Heart right ventricle (tissue), 16 donors: Measurements from ENCODE around the gene PAPPA. TPM values are rescaled to one million over a fixed set of nuclear protein-coding genes. Genes with fewer than 3 reads are reported as not detected.

Experiments used
- ATAC-seq, 8 donors: fragments of 200-7000 bp; cut with Tn5 transposase; one replicate each; pipeline ENCODE4 v1.9.1; 2020; ENCODE audit warnings: mild to moderate bottlenecking in 8 of 8, moderate library complexity in 8 of 8, moderate number of reproducible peaks in 1 of 8
- DNase-seq, 2 donors: peaks; one replicate each; pipeline ENCODE4 v3.0.0-alpha.2; 2020
- H3K27ac ChIP-seq, 10 donors: fragments of 200-600 bp; sonication (generic) in 2 of 10; one replicate each; pipeline versions ENCODE4 v1.5.0 to v1.8.0; 2020 to 2022; ENCODE audit warnings: mild to moderate bottlenecking in 3 of 10
- H3K27me3 ChIP-seq, 7 donors: fragments of 200-600 bp; one replicate each; pipeline ENCODE4 v1.8.0; 2021 to 2022; ENCODE audit warnings: mild to moderate bottlenecking in 2 of 7
- H3K36me3 ChIP-seq, 9 donors: fragments of 200-600 bp; sonication (generic) in 1 of 9; one replicate each; pipeline versions ENCODE4 v1.5.0 to v1.8.0; 2020 to 2022; ENCODE audit warnings: mild to moderate bottlenecking in 2 of 9
- H3K4me1 ChIP-seq, 9 donors: fragments of 200-600 bp; sonication (generic) in 1 of 9; one replicate each; pipeline versions ENCODE4 v1.5.0 to v1.8.0; 2020 to 2022; ENCODE audit warnings: mild to moderate bottlenecking in 4 of 9
- H3K4me3 ChIP-seq, 10 donors: fragments of 200-600 bp; sonication (generic) in 2 of 10; one replicate each; pipeline versions ENCODE4 v1.5.0 to v1.8.0; 2020 to 2022; ENCODE audit warnings: mild to moderate bottlenecking in 7 of 10, moderate library complexity in 2 of 10
- H3K9me3 ChIP-seq, 11 donors: fragments of 200-600 bp in 10 of 11; sonication (generic) in 2 of 11; one replicate each; pipeline versions ENCODE4 v1.5.0 to v1.8.0; 2013 to 2022; ENCODE audit warnings: mild to moderate bottlenecking in 2 of 11, control low read depth in 1 of 11, moderate library complexity in 1 of 11
- CTCF ChIP-seq, 9 donors: fragments of 200-600 bp; sonication (generic) in 2 of 9; IDR thresholded peaks; one replicate each; pipeline versions ENCODE4 v1.5.0 to v1.8.0; 2021 to 2022; ENCODE audit warnings: antibody characterized with exemption in 9 of 9, mild to moderate bottlenecking in 5 of 9, moderate library complexity in 1 of 9
- WGBS, 2 donors: extraction: QIAGEN DNeasy Blood & Tissue Kit; methylation state at CpG; one replicate each; pipeline ENCODE4 v1.1.7; 2013; ENCODE audit warnings: inconsistent platforms in 1 of 2; 5-methylcytosine and 5-hydroxymethylcytosine counted together
- intact Hi-C, 10 donors: fragments of 100-400 bp; cut with DNase I; formaldehyde crosslinking; loops; one replicate each; pipeline versions ENCODE4 v1.11.1 to v1.14.2; 2022
- polyA plus RNA-seq, 2 donors: library from polyadenylated mRNA; stranded (reverse); fragments of 200-250 nt; gene quantifications; one replicate each; pipeline ENCODE4 v1.2.3, GENCODE V29; 2013
- total RNA-seq, 10 donors: library from RNA; stranded (reverse); fragmentation: NEBNext Ultra II Directional in 3 of 10; extraction: Animal tissue kit (Norgen Biotek cat#: 25700) in 3 of 10; gene quantifications; one replicate each; pipeline versions ENCODE4 v1.2.1 to v1.2.4, GENCODE V29; 2021 to 2023
- donor health status: Arrhythmogenic right ventricular cardiomyopathy.
- donor health status: ischemic (EF 13 %, LVEDD 7.1; RV severe dilation, severe dysfunction).
- donor health status: healthy with polysubstance abuse.
- donor health status: DM: no; HTN: yes; CAD: no.
- donor health status: DM: no; HTN: no; CAD: no.
- donor health status: ischemic (EF 25% LVEDD 6.9; RV normal size, moderate dysfunction).
- donor health status: ischemic (EF 25% LVEDD 5.7; RV mildly dilated, moderate dysfunction).
- donor health status: healthy.
- donor health status: DM: yes; HTN: yes; CAD: no.
- donor health status: Ischemic cardiomyopathy.
- donor health status: ischemic (EF 35%, LVEDD 5.7; RV mildly dilated, moderate dysfunction).
- donor health status: nonischemic (EF 11% LVEDD 7.7; RV severe dilation, severe dysfunction).
- donor health status: DM: yes; HTN: yes; CAD: no.
- donor health status: PGD.
- donor health status: ischemic (EF 29% LVEDD 5.4; RV normal size, mild dysfunction).
- donor health status: nonischemic (EF 23%, LVEDD 6.1; RV moderate dilation, normal function).

PAPPA gene
- total and polyA plus RNA-seq, 12 donors: 0.15 to 3.4 (median 1.2) TPM

DNA sequence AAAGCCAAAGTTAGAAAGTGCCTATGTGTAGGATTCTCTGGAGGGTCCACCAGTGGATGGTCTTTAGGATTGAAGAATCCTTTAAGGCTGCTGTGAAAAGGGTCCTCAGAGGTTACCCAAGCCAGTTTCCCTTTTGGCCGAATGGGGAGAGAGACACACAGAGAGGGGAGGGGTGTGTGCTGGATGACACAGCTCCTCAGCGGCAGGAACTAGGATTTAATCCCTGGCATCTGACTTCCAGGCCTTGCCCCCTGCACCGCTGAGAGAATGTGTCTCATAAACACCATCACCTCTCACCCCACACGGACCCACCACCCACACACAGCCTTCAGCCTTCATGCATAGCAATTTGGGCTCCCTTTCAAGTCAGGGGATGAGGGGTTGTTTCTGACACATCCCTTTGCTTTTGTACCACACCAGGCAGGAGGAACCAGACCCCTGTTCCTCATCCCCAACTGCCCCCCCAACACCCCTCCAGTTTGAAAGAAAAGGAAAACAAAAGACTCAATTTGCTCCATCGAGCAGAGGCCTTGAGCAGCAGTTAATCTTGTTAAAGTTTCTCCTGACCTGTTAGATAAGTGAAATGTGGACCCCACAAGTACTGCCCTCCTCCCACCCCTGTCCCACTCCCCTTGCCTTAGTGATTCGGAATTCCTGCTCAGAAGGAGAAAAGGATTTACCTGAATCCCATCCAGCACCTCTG lies 4.0 kb downstream of the PAPPA start:
- Histone ChIP-seq H3K9me3 (no peaks in the 10 kb centered on the region), H3K27me3 (peaks cover 0 to 52% (median 4%) of the 10 kb centered on the region in 7 donors), H3K4me1 (peaks cover 6 to 39% (median 20%) of the 10 kb centered on the region in 9 donors), H3K27ac (peak overlapping the region; percentile 74 to 95 (median 87)), H3K36me3 (no peaks in the 10 kb centered on the region), H3K4me3 (peak overlapping the region in 8 of 10 donors; percentile 3 to 65 (median 43))
- TF ChIP-seq CTCF (IDR thresholded peaks at IDR 0.05): no peak
- ATAC-seq (peak in 2 of 8 donors; percentile 25 to 29), DNase-seq (peak in 1 of 2 donors; percentile 8)
- intact Hi-C loops: loop anchor here in 9 of 10 donors (2.0 to 10.0 kb wide), 14 partner anchors 213 to 565 kb away; no protein-coding TSS in a partner anchor
- WGBS, 2 donors: 35 to 39% methylated on average over 6 of the region's 6 CpGs

DNA sequence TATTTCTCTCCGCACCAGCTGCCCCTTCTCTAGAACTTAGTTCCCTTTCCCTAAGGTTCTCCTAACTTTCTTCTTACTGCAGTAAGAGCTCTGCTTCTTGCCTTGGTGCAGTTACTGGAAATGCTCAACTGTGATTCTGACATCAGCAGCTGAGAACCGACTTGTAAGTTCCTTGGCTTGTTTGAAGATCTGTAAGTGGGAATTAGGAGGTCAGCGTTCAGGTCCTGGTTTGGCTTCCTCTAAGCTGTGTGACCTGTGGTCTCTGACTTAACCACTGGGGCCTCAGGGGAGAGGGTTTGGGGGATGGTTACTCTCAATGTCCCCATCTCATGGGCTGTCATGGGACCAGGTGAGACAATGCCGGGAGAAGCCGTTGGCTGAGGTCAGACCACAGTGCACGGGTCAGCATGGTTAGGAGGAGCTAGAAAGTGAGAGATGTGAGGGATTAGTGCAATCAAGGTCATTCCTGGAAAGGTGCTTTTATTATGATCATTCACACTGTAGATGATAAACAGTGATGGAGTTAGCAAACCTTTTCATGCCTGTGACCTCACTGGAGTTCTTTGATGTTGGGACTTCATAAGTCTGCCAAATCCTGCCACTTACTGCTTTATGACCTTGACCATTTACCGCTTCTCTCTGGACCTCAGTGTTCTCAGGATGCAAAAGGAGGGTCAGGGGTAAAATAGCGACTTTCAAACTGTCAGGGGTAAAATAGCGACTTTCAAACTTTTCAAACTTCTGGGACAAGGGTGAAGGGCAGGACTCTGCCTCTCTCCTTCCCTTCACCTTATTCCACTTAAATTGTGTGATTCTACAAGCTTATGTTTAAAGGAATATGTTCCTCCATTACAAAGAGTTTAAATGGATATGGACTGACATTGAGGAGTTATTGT lies 7.3 kb downstream of the PAPPA start:
- Histone ChIP-seq H3K4me3 (no peak overlapping the region), H3K27me3 (peaks cover 0 to 20% (median 0%) of the 10 kb centered on the region in 7 donors), H3K9me3 (no peaks in the 10 kb centered on the region), H3K4me1 (peaks cover 6 to 22% (median 16%) of the 10 kb centered on the region in 9 donors), H3K36me3 (no peaks in the 10 kb centered on the region), H3K27ac (no peak overlapping the region)
- no peak for TF ChIP-seq CTCF (IDR thresholded peaks at IDR 0.05)
- DNase-seq (no peak), ATAC-seq (no peak)
- 81 to 84% methylated on average over 9 of the region's 9 CpGs for WGBS, 2 donors
- intact Hi-C loops: loop anchor here in 3 of 10 donors (5.0 to 10.0 kb wide), 4 partner anchors 204 to 486 kb away; no protein-coding TSS in a partner anchor

- no peak for TF ChIP-seq CTCF (IDR thresholded peaks at IDR 0.05)
- Histone ChIP-seq H3K4me1 (peaks cover 2 to 16% (median 6%) of the 10 kb centered on the region in 9 donors), H3K27ac (no peak overlapping the region), H3K36me3 (no peaks in the 10 kb centered on the region), H3K9me3 (no peaks in the 10 kb centered on the region), H3K4me3 (no peak overlapping the region), H3K27me3 (peaks cover 0 to 7% (median 0%) of the 10 kb centered on the region in 7 donors)
- ATAC-seq: no peak
- no peak for DNase-seq
- intact Hi-C loops: loop anchor here in 3 of 10 donors (5.0 to 10.0 kb wide), 4 partner anchors 202 to 485 kb away; no protein-coding TSS in a partner anchor
- 64 to 71% methylated on average over 5 of the region's 5 CpGs for WGBS, 2 donors
Observed at GRCh38 chr9:116162241-116162781, 8.7 kb downstream of the PAPPA start.
